MCF 10A (cell line): ENCODE measurements around the gene ZC3H12C. TPM values are rescaled to one million over a fixed set of nuclear protein-coding genes. Genes with fewer than 3 reads are reported as not detected.

Experiments used
- BruUV-seq: library from RNA; stranded (reverse); fragments of 400-500 nt; replicated peaks from 2 replicates; lab custom pipeline; 2021; lab: Mats Ljungman, UMichigan
- CTCF ChIA-PET: fragments of 300-600 bp; sonication (Branson Sonifier 250); formaldehyde crosslinking; extraction: SDS; loops from one replicate; lab custom pipeline; 2021; ENCODE audit warnings: antibody characterized with exemption, inconsistent platforms; lab: Yijun Ruan, JAX
- POLR2A ChIA-PET: fragments of 300-600, 350-650 bp; sonication (Branson Sonifier 250); formaldehyde crosslinking; extraction: SDS; loops from one replicate; lab custom pipeline; 2020; ENCODE audit warnings: antibody characterized with exemption, inconsistent platforms; lab: Yijun Ruan, JAX
- DNase-seq: peaks from one replicate; pipeline ENCODE4 v3.0.0-alpha.2; 2018; ENCODE audit not compliant: unreplicated experiment
- H3K27ac Mint-ChIP-seq: one replicate; pipeline ENCODE4 v1.8.0; 2022; ENCODE audit warnings: mild to moderate bottlenecking, low read depth, mixed read lengths; ENCODE audit not compliant: unreplicated experiment
- H3K27me3 Mint-ChIP-seq: one replicate; pipeline ENCODE4 v1.8.0; 2022; ENCODE audit warnings: mixed read lengths; ENCODE audit not compliant: insufficient read depth, unreplicated experiment
- H3K36me3 Mint-ChIP-seq: one replicate; pipeline ENCODE4 v1.8.0; 2022; ENCODE audit warnings: mild to moderate bottlenecking, moderate library complexity, mixed read lengths; ENCODE audit not compliant: insufficient read depth, unreplicated experiment
- H3K4me1 Mint-ChIP-seq: one replicate; pipeline ENCODE4 v1.8.0; 2022; ENCODE audit warnings: mixed read lengths; ENCODE audit not compliant: insufficient read depth, unreplicated experiment
- H3K4me3 Mint-ChIP-seq: one replicate; pipeline ENCODE4 v1.8.0; 2022; ENCODE audit warnings: mild to moderate bottlenecking, moderate library complexity, mixed read lengths; ENCODE audit not compliant: unreplicated experiment
- H3K9me3 Mint-ChIP-seq: one replicate; pipeline ENCODE4 v1.8.0; 2022; ENCODE audit warnings: mixed read lengths; ENCODE audit not compliant: unreplicated experiment
- CTCF ChIP-seq: fragments of 200-600 bp; IDR thresholded peaks from one replicate; pipeline ENCODE4 v1.8.0; 2022; ENCODE audit warnings: antibody characterized with exemption, mild to moderate bottlenecking; ENCODE audit not compliant: unreplicated experiment
- intact Hi-C: fragments of 100-400 bp; cut with micrococcal nuclease; formaldehyde crosslinking; loops from 2 replicates; pipeline ENCODE4 v1.14.1; 2022
- total RNA-seq: library from RNA; stranded (reverse); gene quantifications from 2 replicates; pipeline ENCODE4 v1.2.3, GENCODE V29; 2022

Gene ZC3H12C
- total RNA-seq, 1 experiment from 2014 or later = 37.7 TPM

- H3K4me1 Mint-ChIP-seq = peaks cover 12% of the 10 kb centered on the region
- peak; percentile 64 for TF ChIP-seq CTCF
- CTCF ChIA-PET = interaction anchor here (0.7 to 1.6 kb wide), 2 partner anchors 119 to 235 kb away, joined by 3 read pairs; no protein-coding TSS in a partner anchor
- peak; percentile 51 for DNase-seq
- intact Hi-C loops = no loop called here
- POLR2A ChIA-PET = interaction anchor here (0.7 to 3.3 kb wide), 3 partner anchors 11 to 79 kb away, joined by 4 to 17 read pairs (median 4); no protein-coding TSS in a partner anchor
- H3K4me3 Mint-ChIP-seq = no peak overlapping the region
- H3K36me3 Mint-ChIP-seq = peaks cover 44% of the 10 kb centered on the region
- H3K27ac Mint-ChIP-seq = peak overlapping the region; percentile 83
- BruUV-seq = no TSS peak
- H3K27me3 Mint-ChIP-seq = no peaks in the 10 kb centered on the region
- no peaks in the 10 kb centered on the region for H3K9me3 Mint-ChIP-seq
Observed at GRCh38 chr11:110173811-110174644, 80.8 kb downstream of the ZC3H12C start.

- BruUV-seq = TSS peak; percentile 8
- no peaks in the 10 kb centered on the region for H3K27me3 Mint-ChIP-seq
- H3K27ac Mint-ChIP-seq = peak overlapping the region; percentile 83
- CTCF ChIA-PET = interaction anchor here (0.6 to 1.5 kb wide), 4 partner anchors 9 to 81 kb away, joined by 3 to 5 read pairs (median 4); no protein-coding TSS in a partner anchor
- peaks cover 12% of the 10 kb centered on the region for H3K4me1 Mint-ChIP-seq
- POLR2A ChIA-PET = interaction anchor here (1.0 to 3.3 kb wide), 3 partner anchors 10 to 231 kb away, joined by 3 to 17 read pairs (median 5); no protein-coding TSS in a partner anchor
- no peaks in the 10 kb centered on the region for H3K9me3 Mint-ChIP-seq
- no peak overlapping the region for H3K4me3 Mint-ChIP-seq
- H3K36me3 Mint-ChIP-seq = peaks cover 37% of the 10 kb centered on the region
- intact Hi-C loops = no loop called here
- TF ChIP-seq CTCF = no peak
- DNase-seq = no peak
Observed at GRCh38 chr11:110174645-110175310, 81.6 kb downstream of the ZC3H12C start.

- POLR2A ChIA-PET = interaction anchor here (0.7 to 3.3 kb wide), 7 partner anchors 8 to 860 kb away, joined by 3 to 17 read pairs (median 4); partner anchors contain the start of gene ZC3H12C
- H3K27me3 Mint-ChIP-seq = no peaks in the 10 kb centered on the region
- peak overlapping the region; percentile 83 for H3K27ac Mint-ChIP-seq
- H3K9me3 Mint-ChIP-seq = no peaks in the 10 kb centered on the region
- no peak overlapping the region for H3K4me3 Mint-ChIP-seq
- DNase-seq = peak; percentile 42
- intact Hi-C loops = no loop called here
- CTCF ChIA-PET = interaction anchor here (0.9 to 1.5 kb wide), 3 partner anchors 8 to 324 kb away, joined by 3 to 5 read pairs (median 4); no protein-coding TSS in a partner anchor
- BruUV-seq = no TSS peak
- peaks cover 43% of the 10 kb centered on the region for H3K36me3 Mint-ChIP-seq
- H3K4me1 Mint-ChIP-seq = peaks cover 19% of the 10 kb centered on the region
- no peak for TF ChIP-seq CTCF
Observed at GRCh38 chr11:110176366-110177085, 83.3 kb downstream of the ZC3H12C start.
